Measurements from ENCODE around the gene ITPR2. TPM values are rescaled to one million over a fixed set of nuclear protein-coding genes. Genes with fewer than 3 reads are reported as not detected.
A peak's percentile ranks its signal among the peaks of the same experiment; 100 is the strongest.

Gene ITPR2
- total RNA-seq, 2 donors from 2014 or later: 14.8 to 74.4 TPM

GRCh38 chr12:26691234-26691970 is 141.6 kb downstream of the ITPR2 start:
- no peaks in the 10 kb centered on the region for H3K27me3 Mint-ChIP-seq (ENCODE audit: insufficient read depth)
- H3K9me3 ChIP-seq (ENCODE audit: control insufficient read depth, low read length): no peaks in the 10 kb centered on the region

GRCh38 chr12:26690601-26691000 is 142.4 kb downstream of the ITPR2 start:
- Mint-ChIP-seq H3K27ac (no peak overlapping the region), H3K27me3 (ENCODE audit: insufficient read depth) (no peaks in the 10 kb centered on the region), H3K4me3 (no peak overlapping the region), H3K36me3 (ENCODE audit: low read depth) (peaks cover 21% of the 10 kb centered on the region), H3K9me3 (peaks cover under 1% of the 10 kb centered on the region), H3K4me1 (peaks cover 26% of the 10 kb centered on the region)
- H3K4me3 ChIP-seq (ENCODE audit: low read length): no peak overlapping the region
- H3K27me3 ChIP-seq (ENCODE audit: control insufficient read depth, insufficient read depth, low read length, poor library complexity, severe bottlenecking): no peaks in the 10 kb centered on the region
- TF ChIP-seq CTCF (conservative IDR thresholded peaks at IDR 0.05): no peak
- no peaks in the 10 kb centered on the region for H3K4me1 ChIP-seq (ENCODE audit: control insufficient read depth, insufficient read depth, low read length)
- no peak overlapping the region for H3K9ac ChIP-seq (ENCODE audit: extremely low read depth, low read length, poor library complexity, severe bottlenecking)
- no CpG with 5 or more reads among the region's 1 CpG for WGBS, 2 experiments (ENCODE audit: insufficient coverage in 1 of 2, insufficient read length in 1 of 2)
- H3K36me3 ChIP-seq (ENCODE audit: control insufficient read depth, insufficient read depth, low read length): no peaks in the 10 kb centered on the region
- no peak for DNase-seq
- no peak overlapping the region for H3K27ac ChIP-seq (ENCODE audit: low read depth, low read length)
- no peaks in the 10 kb centered on the region for H3K9me3 ChIP-seq (ENCODE audit: control insufficient read depth, low read length)

More at GRCh38 chr12:26691234-26691970, 141.6 kb downstream of the ITPR2 start:
- no peaks in the 10 kb centered on the region for H3K36me3 ChIP-seq (ENCODE audit: control insufficient read depth, insufficient read depth, low read length)
- Mint-ChIP-seq H3K27ac (peak overlapping the region; percentile 85), H3K4me3 (no peak overlapping the region), H3K4me1 (peaks cover 32% of the 10 kb centered on the region), H3K36me3 (ENCODE audit: low read depth) (peaks cover 22% of the 10 kb centered on the region), H3K9me3 (no peaks in the 10 kb centered on the region)
- DNase-seq: peak; percentile 87
- TF ChIP-seq CTCF (conservative IDR thresholded peaks at IDR 0.05): no peak
- peaks cover 5% of the 10 kb centered on the region for H3K4me1 ChIP-seq (ENCODE audit: control insufficient read depth, insufficient read depth, low read length)
- H3K9ac ChIP-seq (ENCODE audit: extremely low read depth, low read length, poor library complexity, severe bottlenecking): no peak overlapping the region
- no peak overlapping the region for H3K4me3 ChIP-seq (ENCODE audit: low read length)
- H3K27ac ChIP-seq (ENCODE audit: low read depth, low read length): no peak overlapping the region
- no peaks in the 10 kb centered on the region for H3K27me3 ChIP-seq (ENCODE audit: control insufficient read depth, insufficient read depth, low read length, poor library complexity, severe bottlenecking)
- 57 to 63% methylated on average over 13 to 15 of the region's 15 CpGs for whole genome bisulfite sequencing, 2 experiments (ENCODE audit: insufficient coverage in 1 of 2, insufficient read length in 1 of 2)

- Mint-ChIP-seq H3K27ac (no peak overlapping the region), H3K4me3 (no peak overlapping the region), H3K9me3 (peaks cover 1% of the 10 kb centered on the region), H3K4me1 (peaks cover 26% of the 10 kb centered on the region), H3K36me3 (ENCODE audit: low read depth) (peaks cover 24% of the 10 kb centered on the region), H3K27me3 (ENCODE audit: insufficient read depth) (no peaks in the 10 kb centered on the region)
- no peaks in the 10 kb centered on the region for H3K36me3 ChIP-seq (ENCODE audit: control insufficient read depth, insufficient read depth, low read length)
- no peak overlapping the region for H3K9ac ChIP-seq (ENCODE audit: extremely low read depth, low read length, poor library complexity, severe bottlenecking)
- TF ChIP-seq CTCF (conservative IDR thresholded peaks at IDR 0.05): no peak
- no peaks in the 10 kb centered on the region for H3K4me1 ChIP-seq (ENCODE audit: control insufficient read depth, insufficient read depth, low read length)
- H3K4me3 ChIP-seq (ENCODE audit: low read length): no peak overlapping the region
- DNase-seq: no peak
- 90 to 91% methylated on average over 4 to 6 of the region's 6 CpGs for WGBS, 2 experiments (ENCODE audit: insufficient coverage in 1 of 2, insufficient read length in 1 of 2)
- no peaks in the 10 kb centered on the region for H3K27me3 ChIP-seq (ENCODE audit: control insufficient read depth, insufficient read depth, low read length, poor library complexity, severe bottlenecking)
- no peaks in the 10 kb centered on the region for H3K9me3 ChIP-seq (ENCODE audit: control insufficient read depth, low read length)
- no peak overlapping the region for H3K27ac ChIP-seq (ENCODE audit: low read depth, low read length)
Observed at GRCh38 chr12:26689281-26689841, 143.6 kb downstream of the ITPR2 start.

All from endodermal cell (in vitro differentiated cells).